Nephron progenitor cell (in vitro differentiated cells): ENCODE results near the gene SORCS2.

Source experiments
- DNase-seq: peaks from one replicate; pipeline ENCODE4 v3.0.0; 2021
- H3K27ac Mint-ChIP-seq: 2 replicates; pipeline ENCODE4 v1.8.0; 2021; ENCODE audit warnings: mild to moderate bottlenecking, moderate library complexity, mixed read lengths
- H3K27me3 Mint-ChIP-seq: 2 replicates; pipeline ENCODE4 v1.8.0; 2021; ENCODE audit warnings: mild to moderate bottlenecking, low read depth, mixed read lengths; ENCODE audit not compliant: poor library complexity
- H3K36me3 Mint-ChIP-seq: 2 replicates; pipeline ENCODE4 v1.8.0; 2021; ENCODE audit warnings: low read depth, mixed read lengths
- H3K4me1 Mint-ChIP-seq: 2 replicates; pipeline ENCODE4 v1.8.0; 2021; ENCODE audit warnings: mixed read lengths
- H3K4me3 Mint-ChIP-seq: 2 replicates; pipeline ENCODE4 v1.8.0; 2021; ENCODE audit warnings: mild to moderate bottlenecking, moderate library complexity, mixed read lengths
- H3K9me3 Mint-ChIP-seq: 2 replicates; pipeline ENCODE4 v1.8.0; 2021; ENCODE audit warnings: mild to moderate bottlenecking, moderate library complexity, mixed read lengths
- TF ChIP-seq, protein P1 (sequence below): fragments of 200-600 bp; sonication (generic); IDR thresholded peaks from 2 replicates; pipeline ENCODE4 v1.5.0; 2021; ENCODE audit warnings: antibody characterized with exemption

SORCS2 gene

DNA sequence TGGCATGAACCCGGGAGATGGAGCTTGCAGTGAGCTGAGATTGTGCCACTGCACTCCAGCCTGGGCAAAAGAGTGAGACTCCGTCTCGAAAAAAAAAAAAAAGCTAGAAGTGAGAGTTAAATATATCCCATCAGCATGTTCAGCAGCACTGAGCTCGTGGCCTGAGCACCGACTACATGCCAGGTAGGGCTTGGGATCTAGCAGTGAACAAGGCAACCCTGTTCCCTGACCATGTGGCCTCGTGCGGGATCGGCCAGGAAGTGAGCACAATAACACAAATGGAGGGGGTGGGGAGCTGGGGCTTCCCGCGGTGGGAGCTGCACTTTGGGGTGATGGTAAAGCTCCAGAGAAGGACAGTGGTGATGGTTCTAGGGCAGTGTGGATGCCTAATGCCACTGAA, 436.1 kb downstream of the SORCS2 start:
- H3K27me3 Mint-ChIP-seq: peaks cover 16% of the 10 kb centered on the region
- peaks cover 30% of the 10 kb centered on the region for H3K4me1 Mint-ChIP-seq
- H3K36me3 Mint-ChIP-seq: peaks cover 4% of the 10 kb centered on the region
- TF ChIP-seq, protein P1, sequence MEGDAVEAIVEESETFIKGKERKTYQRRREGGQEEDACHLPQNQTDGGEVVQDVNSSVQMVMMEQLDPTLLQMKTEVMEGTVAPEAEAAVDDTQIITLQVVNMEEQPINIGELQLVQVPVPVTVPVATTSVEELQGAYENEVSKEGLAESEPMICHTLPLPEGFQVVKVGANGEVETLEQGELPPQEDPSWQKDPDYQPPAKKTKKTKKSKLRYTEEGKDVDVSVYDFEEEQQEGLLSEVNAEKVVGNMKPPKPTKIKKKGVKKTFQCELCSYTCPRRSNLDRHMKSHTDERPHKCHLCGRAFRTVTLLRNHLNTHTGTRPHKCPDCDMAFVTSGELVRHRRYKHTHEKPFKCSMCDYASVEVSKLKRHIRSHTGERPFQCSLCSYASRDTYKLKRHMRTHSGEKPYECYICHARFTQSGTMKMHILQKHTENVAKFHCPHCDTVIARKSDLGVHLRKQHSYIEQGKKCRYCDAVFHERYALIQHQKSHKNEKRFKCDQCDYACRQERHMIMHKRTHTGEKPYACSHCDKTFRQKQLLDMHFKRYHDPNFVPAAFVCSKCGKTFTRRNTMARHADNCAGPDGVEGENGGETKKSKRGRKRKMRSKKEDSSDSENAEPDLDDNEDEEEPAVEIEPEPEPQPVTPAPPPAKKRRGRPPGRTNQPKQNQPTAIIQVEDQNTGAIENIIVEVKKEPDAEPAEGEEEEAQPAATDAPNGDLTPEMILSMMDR: no peak
- no peak for DNase-seq
- H3K9me3 Mint-ChIP-seq: peaks cover 21% of the 10 kb centered on the region
- no peak overlapping the region for H3K27ac Mint-ChIP-seq
- no peak overlapping the region for H3K4me3 Mint-ChIP-seq

DNA sequence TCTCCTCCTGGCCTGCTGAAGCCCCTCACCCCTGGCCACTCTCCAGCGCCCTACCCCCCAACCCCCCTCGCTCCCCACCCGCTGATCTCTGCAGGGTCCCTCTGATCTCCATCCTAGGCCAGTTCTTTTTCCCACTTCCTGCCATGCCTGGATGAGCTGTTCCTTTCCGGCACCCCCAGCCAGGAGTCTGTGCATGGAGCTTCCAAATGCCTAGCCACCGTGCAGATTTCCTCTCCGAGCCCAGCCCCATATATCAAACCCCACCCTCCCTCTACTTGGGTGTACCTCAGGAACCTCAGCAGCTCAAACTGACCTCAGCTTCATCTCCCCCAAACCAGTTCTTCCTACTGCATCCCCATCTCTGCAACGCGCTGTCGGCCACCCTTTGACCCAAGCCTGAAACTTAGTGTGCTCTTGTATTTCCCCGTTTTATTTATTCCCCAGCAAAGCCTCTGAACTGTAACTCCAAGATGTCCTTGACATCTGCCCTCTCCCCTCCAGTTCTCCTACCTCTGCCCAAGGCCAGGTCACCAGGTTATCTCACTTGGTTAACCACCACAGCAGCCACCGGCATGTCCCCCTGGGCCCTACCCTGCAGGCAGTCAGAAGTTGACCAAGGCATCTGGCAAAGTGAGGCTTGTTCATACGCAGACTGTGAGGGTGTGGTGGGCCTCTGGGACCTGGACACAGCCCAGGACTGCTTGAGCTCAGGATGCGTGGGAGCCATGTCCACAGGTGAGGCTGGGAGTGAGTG, 437.3 kb downstream of the SORCS2 start:
- H3K4me3 Mint-ChIP-seq: no peak overlapping the region
- H3K27me3 Mint-ChIP-seq: peaks cover 19% of the 10 kb centered on the region
- no peak for DNase-seq
- H3K36me3 Mint-ChIP-seq: peaks cover 4% of the 10 kb centered on the region
- peaks cover 21% of the 10 kb centered on the region for H3K9me3 Mint-ChIP-seq
- TF ChIP-seq, protein P1: no peak
- peaks cover 34% of the 10 kb centered on the region for H3K4me1 Mint-ChIP-seq
- no peak overlapping the region for H3K27ac Mint-ChIP-seq

DNA sequence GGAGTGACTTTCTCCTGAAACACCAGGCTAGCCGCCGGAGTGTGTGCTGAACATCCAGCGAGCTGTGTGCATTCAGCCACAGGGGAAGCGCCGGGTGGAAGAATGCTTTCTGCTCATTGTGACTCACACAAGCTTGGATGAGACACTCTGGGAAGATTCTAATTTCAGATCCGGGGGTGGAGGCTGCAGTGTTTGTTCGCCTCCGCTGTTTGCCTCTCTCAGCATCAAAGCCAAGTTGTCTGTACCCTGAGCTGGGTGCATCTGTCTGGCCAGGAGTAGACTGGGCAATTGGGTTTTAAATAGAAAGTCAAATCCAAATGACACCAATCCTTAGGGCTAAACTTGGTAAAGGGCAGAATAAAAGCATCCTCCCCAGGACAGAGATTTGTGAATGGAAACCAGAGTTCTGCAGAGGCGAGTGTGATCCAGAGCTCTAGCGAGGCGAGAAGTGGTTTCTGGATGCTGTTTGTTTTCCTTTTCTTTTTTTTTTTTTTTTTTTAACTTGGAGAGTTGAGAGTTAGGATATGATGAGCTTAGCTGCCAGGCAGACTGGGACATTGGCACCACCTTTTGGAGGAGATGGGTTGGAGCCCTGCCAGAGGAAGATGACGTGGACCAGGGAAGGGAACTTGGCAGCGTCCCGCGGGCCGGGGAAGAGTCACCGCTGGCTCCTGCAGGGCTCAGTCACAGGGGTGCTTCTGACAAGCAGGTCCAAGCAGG, 438.4 kb downstream of the SORCS2 start:
- H3K27ac Mint-ChIP-seq: peak overlapping the region; percentile 14
- H3K4me1 Mint-ChIP-seq: peaks cover 44% of the 10 kb centered on the region
- no peak for DNase-seq
- TF ChIP-seq, protein P1: no peak
- H3K9me3 Mint-ChIP-seq: peaks cover 21% of the 10 kb centered on the region
- H3K36me3 Mint-ChIP-seq: peaks cover 4% of the 10 kb centered on the region
- H3K27me3 Mint-ChIP-seq: peaks cover 14% of the 10 kb centered on the region
- H3K4me3 Mint-ChIP-seq: no peak overlapping the region

DNA sequence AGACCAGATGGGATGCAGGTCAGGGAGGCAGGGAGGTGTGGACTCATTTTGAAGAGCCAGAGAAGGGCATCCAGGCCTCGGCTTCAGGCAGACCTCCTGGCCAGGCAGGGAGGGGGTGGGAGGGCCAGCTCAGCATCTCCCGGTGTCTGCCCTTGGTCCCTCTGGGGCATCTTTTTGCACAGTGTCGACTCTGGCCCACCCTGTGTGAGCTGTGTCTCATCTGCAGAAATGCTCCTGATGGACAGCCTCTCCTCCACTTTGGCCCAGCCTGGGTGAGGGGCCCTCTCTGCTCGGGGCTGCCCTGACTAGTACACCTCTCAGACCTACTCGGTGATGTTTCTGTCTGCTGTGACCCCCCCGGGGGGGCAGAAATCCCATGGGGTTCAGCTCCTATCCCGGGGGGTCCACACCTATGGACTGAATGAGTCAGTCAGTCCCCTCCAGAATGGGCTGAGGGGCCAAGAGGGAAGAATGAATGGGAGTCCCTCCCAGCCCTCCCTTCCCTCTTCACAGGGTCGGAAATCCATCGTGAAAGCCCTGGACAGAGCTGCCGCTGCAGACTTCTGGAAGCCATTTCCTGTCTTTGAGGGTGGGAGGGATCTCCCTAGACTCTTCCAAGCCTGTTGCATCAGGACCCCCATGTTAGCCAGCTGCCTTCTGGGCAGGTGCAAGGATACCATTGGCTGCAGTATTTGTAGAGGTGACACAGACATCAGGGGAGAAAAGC, 439.1 kb downstream of the SORCS2 start:
- Mint-ChIP-seq H3K27ac (no peak overlapping the region), H3K27me3 (peaks cover 13% of the 10 kb centered on the region), H3K9me3 (peaks cover 21% of the 10 kb centered on the region), H3K4me1 (peaks cover 51% of the 10 kb centered on the region), H3K4me3 (no peak overlapping the region), H3K36me3 (peaks cover 4% of the 10 kb centered on the region)
- no peak for DNase-seq
- TF ChIP-seq, protein P1: no peak

DNA sequence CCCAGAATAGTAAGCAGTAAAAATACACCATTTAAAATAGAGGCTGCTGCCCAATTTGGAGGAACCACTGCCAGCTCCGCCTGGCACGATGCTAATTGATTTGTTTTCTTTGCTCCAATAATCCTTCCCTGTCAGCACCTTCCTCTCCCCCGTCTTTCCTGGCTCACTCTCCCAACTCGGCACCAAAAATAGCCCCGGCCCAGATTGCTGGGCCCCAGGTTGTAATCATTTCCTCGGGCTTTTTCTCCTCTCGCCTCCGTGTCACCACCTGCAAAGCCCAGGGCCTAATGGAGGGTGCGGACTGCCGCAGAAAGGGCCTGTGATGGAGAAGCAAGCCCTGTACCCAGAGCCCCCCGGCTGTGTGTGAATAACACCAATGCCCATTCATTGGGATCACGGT, 440.0 kb downstream of the SORCS2 start:
- H3K4me1 Mint-ChIP-seq: peaks cover 58% of the 10 kb centered on the region

More for the DNA sequence above, 440.0 kb downstream of the SORCS2 start:
- Mint-ChIP-seq H3K36me3 (peaks cover 4% of the 10 kb centered on the region), H3K4me3 (no peak overlapping the region), H3K27me3 (peaks cover 10% of the 10 kb centered on the region), H3K27ac (peak overlapping the region; percentile 39), H3K9me3 (peaks cover 21% of the 10 kb centered on the region)
- no peak for DNase-seq
- TF ChIP-seq, protein P1: no peak
